ENCODE measurements around the gene TCIRG1. TPM values are rescaled to one million over a fixed set of nuclear protein-coding genes. Genes with fewer than 3 reads are reported as not detected.
"Not testable (repeated sequence)": the region's sequence is repeated elsewhere in the genome, so short reads cannot be mapped to it uniquely, and the experiment has no call there.

TCIRG1 gene
- total and polyA plus RNA-seq, 2 experiments from 2014 or later, result 77.4 to 125 TPM

GRCh38 chr11:68089679-68090078, 50.9 kb downstream of the TCIRG1 start:
- Histone ChIP-seq H3K4me2 (no peak overlapping the region), H3K27me3 (no peaks in the 10 kb centered on the region), H3K27ac (no peak overlapping the region), H3K9me2 (replicated peaks; ENCODE audit: insufficient read depth) (no peaks in the 10 kb centered on the region), H3K79me2 (peaks cover 99% of the 10 kb centered on the region), H4K20me1 (ENCODE audit: insufficient read depth, poor library complexity, severe bottlenecking) (peaks cover 57% of the 10 kb centered on the region), H3K4me1 (ENCODE audit: insufficient read depth) (peaks cover 4% of the 10 kb centered on the region), H2AFZ (no peak overlapping the region), H3K9me3 (ENCODE audit: low read depth) (no peaks in the 10 kb centered on the region), H3K36me3 (replicated peaks; ENCODE audit: insufficient read depth, low read depth) (no peaks in the 10 kb centered on the region), H3K4me3 (no peak overlapping the region)
- 91% methylated on average over 8 of the region's 8 CpGs for WGBS (ENCODE audit: low lambda C conversion rate, missing lambda C conversion rate)
- DNase-seq (ENCODE audit: low spot score), result no peak
- TF ChIP-seq CTCF (IDR thresholded peaks at IDR 0.05; ENCODE audit: poor library complexity) (no peak), EZH2phosphoT487 (IDR thresholded peaks at IDR 0.05; ENCODE audit: low read depth, severe bottlenecking, unreplicated experiment) (no peak), EZH2 (IDR thresholded peaks at IDR 0.05; ENCODE audit: borderline replicate concordance) (no peak)

DNA sequence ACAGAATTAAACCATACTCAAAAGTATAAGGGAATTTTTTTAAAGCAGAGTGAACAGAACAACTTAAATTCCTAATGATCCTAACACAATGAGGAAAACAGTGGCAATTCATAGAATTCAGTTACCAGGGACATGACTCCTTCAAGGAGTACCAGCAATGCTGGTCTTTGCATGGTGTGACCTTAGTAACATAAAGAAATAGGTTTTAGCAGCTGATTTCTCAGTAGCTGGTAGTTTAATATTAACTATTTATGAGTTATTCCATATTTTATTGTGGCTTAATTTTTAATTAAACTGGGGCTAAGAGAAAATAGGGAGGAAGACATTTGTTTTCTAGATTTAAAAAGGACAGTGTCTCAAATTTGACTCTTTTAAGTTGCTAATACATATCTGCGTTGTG, 51.5 kb downstream of the TCIRG1 start:
- 91% methylated on average over 1 of the region's 1 CpG for WGBS (ENCODE audit: low lambda C conversion rate, missing lambda C conversion rate)
- no peak for DNase-seq (ENCODE audit: low spot score)
- Histone ChIP-seq H3K79me2 (peaks cover 97% of the 10 kb centered on the region), H4K20me1 (ENCODE audit: insufficient read depth, poor library complexity, severe bottlenecking) (peaks cover 52% of the 10 kb centered on the region), H3K4me3 (no peak overlapping the region), H3K36me3 (replicated peaks; ENCODE audit: insufficient read depth, low read depth) (no peaks in the 10 kb centered on the region), H3K4me2 (no peak overlapping the region), H2AFZ (no peak overlapping the region), H3K9me3 (ENCODE audit: low read depth) (no peaks in the 10 kb centered on the region), H3K4me1 (ENCODE audit: insufficient read depth) (peaks cover 4% of the 10 kb centered on the region), H3K27ac (no peak overlapping the region), H3K9me2 (replicated peaks; ENCODE audit: insufficient read depth) (no peaks in the 10 kb centered on the region), H3K27me3 (no peaks in the 10 kb centered on the region)
- no peak for TF ChIP-seq EZH2 (IDR thresholded peaks at IDR 0.05; ENCODE audit: borderline replicate concordance)
- no peak for TF ChIP-seq EZH2phosphoT487 (IDR thresholded peaks at IDR 0.05; ENCODE audit: low read depth, severe bottlenecking, unreplicated experiment)
- TF ChIP-seq CTCF (IDR thresholded peaks at IDR 0.05; ENCODE audit: poor library complexity), result no peak

DNA sequence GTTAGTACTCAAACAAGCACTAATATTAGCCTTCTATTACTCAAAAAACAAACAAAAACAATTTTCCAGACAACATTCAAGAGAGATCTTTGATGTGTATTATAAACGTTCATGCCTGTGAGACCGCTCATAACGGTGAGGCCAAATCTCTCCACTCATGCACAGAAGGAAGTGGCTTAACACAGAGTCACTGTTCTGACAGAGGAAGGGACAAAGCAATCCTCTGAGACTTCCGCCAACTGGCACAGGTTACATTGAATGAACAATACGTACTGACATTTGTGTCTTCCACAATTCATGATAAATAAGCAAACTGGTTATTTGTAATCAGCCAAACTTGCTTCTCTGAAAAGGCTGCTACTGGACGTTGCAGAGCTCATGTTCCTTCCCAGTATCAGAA, 51.9 kb downstream of the TCIRG1 start:
- no peaks in the 10 kb centered on the region for H3K27me3 ChIP-seq
- peaks cover 95% of the 10 kb centered on the region for H3K79me2 ChIP-seq
- H2AFZ ChIP-seq, result no peak overlapping the region
- H3K4me1 ChIP-seq (ENCODE audit: insufficient read depth), result peaks cover 4% of the 10 kb centered on the region
- no peak for DNase-seq (ENCODE audit: low spot score)
- no peaks in the 10 kb centered on the region for H3K9me3 ChIP-seq (ENCODE audit: low read depth)
- H3K36me3 ChIP-seq (replicated peaks; ENCODE audit: insufficient read depth, low read depth), result no peaks in the 10 kb centered on the region
- no peak overlapping the region for H3K27ac ChIP-seq
- H4K20me1 ChIP-seq (ENCODE audit: insufficient read depth, poor library complexity, severe bottlenecking), result peaks cover 52% of the 10 kb centered on the region
- no peak overlapping the region for H3K4me2 ChIP-seq
- 80% methylated on average over 6 of the region's 6 CpGs for WGBS (ENCODE audit: low lambda C conversion rate, missing lambda C conversion rate)
- H3K4me3 ChIP-seq, result no peak overlapping the region
- H3K9me2 ChIP-seq (replicated peaks; ENCODE audit: insufficient read depth), result no peaks in the 10 kb centered on the region
- TF ChIP-seq EZH2phosphoT487 (IDR thresholded peaks at IDR 0.05; ENCODE audit: low read depth, severe bottlenecking, unreplicated experiment) (no peak), EZH2 (IDR thresholded peaks at IDR 0.05; ENCODE audit: borderline replicate concordance) (no peak), CTCF (IDR thresholded peaks at IDR 0.05; ENCODE audit: poor library complexity) (no peak)

DNA sequence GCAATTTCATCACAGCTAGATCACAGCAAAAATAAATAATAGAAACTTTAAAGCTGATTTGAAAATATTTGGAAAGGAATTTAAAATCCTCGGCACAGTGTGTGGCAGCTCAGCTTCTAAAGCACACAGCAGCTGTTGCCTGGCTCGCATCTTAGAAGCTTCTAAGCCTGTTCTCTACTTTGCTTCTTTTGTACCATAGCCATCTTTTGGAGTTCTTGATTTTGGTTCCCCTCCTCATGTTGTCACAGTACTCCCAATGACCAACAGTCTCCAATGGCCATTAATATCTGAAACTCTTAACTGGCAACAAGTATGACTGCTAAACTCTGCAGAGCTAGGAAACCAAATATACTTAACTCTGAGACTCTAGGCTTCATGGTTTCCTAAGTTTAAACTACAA, 53.6 kb downstream of the TCIRG1 start:
- no peak overlapping the region for H3K27ac ChIP-seq
- H3K36me3 ChIP-seq (replicated peaks; ENCODE audit: insufficient read depth, low read depth), result no peaks in the 10 kb centered on the region
- H3K9me3 ChIP-seq (ENCODE audit: low read depth), result no peaks in the 10 kb centered on the region
- no peak for DNase-seq (ENCODE audit: low spot score)
- TF ChIP-seq EZH2phosphoT487 (IDR thresholded peaks at IDR 0.05; ENCODE audit: low read depth, severe bottlenecking, unreplicated experiment) (no peak), CTCF (IDR thresholded peaks at IDR 0.05; ENCODE audit: poor library complexity) (no peak), EZH2 (IDR thresholded peaks at IDR 0.05; ENCODE audit: borderline replicate concordance) (no peak)
- peaks cover 95% of the 10 kb centered on the region for H3K79me2 ChIP-seq
- WGBS (ENCODE audit: low lambda C conversion rate, missing lambda C conversion rate), result 96% methylated on average over 2 of the region's 2 CpGs
- H3K4me3 ChIP-seq, result no peak overlapping the region
- H4K20me1 ChIP-seq (ENCODE audit: insufficient read depth, poor library complexity, severe bottlenecking), result peaks cover 54% of the 10 kb centered on the region
- no peak overlapping the region for H2AFZ ChIP-seq
- H3K27me3 ChIP-seq, result no peaks in the 10 kb centered on the region
- no peaks in the 10 kb centered on the region for H3K9me2 ChIP-seq (replicated peaks; ENCODE audit: insufficient read depth)
- H3K4me2 ChIP-seq, result no peak overlapping the region
- peaks cover 4% of the 10 kb centered on the region for H3K4me1 ChIP-seq (ENCODE audit: insufficient read depth)

DNA sequence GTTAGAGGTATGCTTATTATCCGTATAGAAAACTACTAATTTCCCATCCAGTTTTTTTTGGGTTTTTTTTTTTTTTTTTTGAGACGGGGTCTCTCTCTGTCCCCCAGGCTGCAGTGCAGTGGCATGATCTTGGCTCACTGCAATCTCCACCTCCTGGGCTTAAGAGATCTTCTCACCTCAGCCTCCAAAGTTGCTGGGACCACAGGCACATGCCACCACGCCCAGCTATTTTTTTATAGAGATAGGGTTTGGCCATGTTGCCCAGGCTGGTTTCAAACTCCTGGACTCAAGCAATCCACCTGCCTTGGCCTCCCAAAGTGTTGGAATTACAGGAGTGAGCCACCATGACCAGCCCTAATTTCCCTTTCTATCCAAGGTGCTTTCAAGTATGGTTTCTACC, 54.1 kb downstream of the TCIRG1 start:
- not testable (repeated sequence) for H3K9me3 ChIP-seq (ENCODE audit: low read depth); H3K27me3 ChIP-seq; H2AFZ ChIP-seq; H3K36me3 ChIP-seq (replicated peaks; ENCODE audit: insufficient read depth, low read depth); DNase-seq (ENCODE audit: low spot score); H3K27ac ChIP-seq; H3K9me2 ChIP-seq (replicated peaks; ENCODE audit: insufficient read depth); H3K4me2 ChIP-seq; H3K4me1 ChIP-seq (ENCODE audit: insufficient read depth); H3K4me3 ChIP-seq
- WGBS (ENCODE audit: low lambda C conversion rate, missing lambda C conversion rate), result 96% methylated on average over 3 of the region's 3 CpGs
- H4K20me1 ChIP-seq (ENCODE audit: insufficient read depth, poor library complexity, severe bottlenecking), result peaks cover 58% of the 10 kb centered on the region
- H3K79me2 ChIP-seq, result peaks cover 95% of the 10 kb centered on the region

Data from hepatocyte (in vitro differentiated cells).